ENCODE measurements around the gene CTBP1.
A peak's percentile ranks its signal among the peaks of the same experiment; 100 is the strongest.

CTBP1 gene

GRCh38 chr4:1246901-1247863, 1.7 kb downstream of the CTBP1 start:
- TF ChIP-seq FOXM1 (IDR thresholded peaks at IDR 0.05; ENCODE audit: borderline replicate concordance, low read depth) (no peak), TEAD4 (IDR thresholded peaks at IDR 0.05) (no peak), CEBPB (IDR thresholded peaks at IDR 0.05) (no peak), USF1 (IDR thresholded peaks at IDR 0.05) (no peak), MAX (IDR thresholded peaks at IDR 0.05) (peak; percentile 49; the same call in 1 of the 2 replicates), YY1 (IDR thresholded peaks at IDR 0.05; ENCODE audit: low read depth) (no peak), RAD21 (IDR thresholded peaks at IDR 0.05; ENCODE audit: low read depth) (no peak), TAF1 (IDR thresholded peaks at IDR 0.05; ENCODE audit: low read depth) (no peak)

GRCh38 chr4:1246111-1246881, 2.6 kb downstream of the CTBP1 start:
- TF ChIP-seq ZBTB7A (IDR thresholded peaks at IDR 0.05; ENCODE audit: low read depth) = no peak
- no peak for TF ChIP-seq EGR1 (IDR thresholded peaks at IDR 0.05)
- no peak for TF ChIP-seq REST (IDR thresholded peaks at IDR 0.05; ENCODE audit: low read depth)
- TF ChIP-seq MAX (IDR thresholded peaks at IDR 0.05) = no peak
- no peak for TF ChIP-seq FOXM1 (IDR thresholded peaks at IDR 0.05; ENCODE audit: borderline replicate concordance, low read depth)
- no peak for TF ChIP-seq RAD21 (IDR thresholded peaks at IDR 0.05; ENCODE audit: low read depth)
- TF ChIP-seq TCF12 (IDR thresholded peaks at IDR 0.05; ENCODE audit: low read depth) = no peak
- TF ChIP-seq CREB1 (IDR thresholded peaks at IDR 0.05; ENCODE audit: low read depth) = no peak
- TF ChIP-seq EP300 (IDR thresholded peaks at IDR 0.05; ENCODE audit: borderline replicate concordance) = no peak

- TF ChIP-seq YY1 (IDR thresholded peaks at IDR 0.05; ENCODE audit: low read depth) = no peak
- no peak for TF ChIP-seq NFIC (IDR thresholded peaks at IDR 0.05)
- no peak for TF ChIP-seq CEBPB (IDR thresholded peaks at IDR 0.05)
- TF ChIP-seq EP300 (IDR thresholded peaks at IDR 0.05; ENCODE audit: borderline replicate concordance) = no peak
- no peak for TF ChIP-seq RAD21 (IDR thresholded peaks at IDR 0.05; ENCODE audit: low read depth)
- no peak for TF ChIP-seq TAF1 (IDR thresholded peaks at IDR 0.05; ENCODE audit: low read depth)
- no peak for TF ChIP-seq MAX (IDR thresholded peaks at IDR 0.05)
Observed at GRCh38 chr4:1245481-1246051, 3.4 kb downstream of the CTBP1 start.

GRCh38 chr4:1244978-1245471, 3.9 kb downstream of the CTBP1 start:
- TF ChIP-seq EP300 (IDR thresholded peaks at IDR 0.05; ENCODE audit: borderline replicate concordance) (no peak), TEAD4 (IDR thresholded peaks at IDR 0.05) (no peak), MAX (IDR thresholded peaks at IDR 0.05) (no peak), CEBPB (IDR thresholded peaks at IDR 0.05) (no peak), TCF12 (IDR thresholded peaks at IDR 0.05; ENCODE audit: low read depth) (no peak), FOXM1 (IDR thresholded peaks at IDR 0.05; ENCODE audit: borderline replicate concordance, low read depth) (no peak), EGR1 (IDR thresholded peaks at IDR 0.05) (no peak), TAF1 (IDR thresholded peaks at IDR 0.05; ENCODE audit: low read depth) (no peak), REST (IDR thresholded peaks at IDR 0.05; ENCODE audit: low read depth) (no peak), YY1 (IDR thresholded peaks at IDR 0.05; ENCODE audit: low read depth) (no peak), CREB1 (IDR thresholded peaks at IDR 0.05; ENCODE audit: low read depth) (no peak), RAD21 (IDR thresholded peaks at IDR 0.05; ENCODE audit: low read depth) (no peak), NFIC (IDR thresholded peaks at IDR 0.05) (no peak), ZBTB7A (IDR thresholded peaks at IDR 0.05; ENCODE audit: low read depth) (no peak), USF1 (IDR thresholded peaks at IDR 0.05) (no peak)
